Right kidney (tissue), 1 donor: ENCODE data around the gene STX5.
"Not testable (repeated sequence)": the region's sequence is repeated elsewhere in the genome, so short reads cannot be mapped to it uniquely, and the experiment has no call there.

Source experiments
- DNase-seq: peaks from one replicate; pipeline ENCODE4 v3.0.0-alpha.2; 2016

The STX5 gene

DNA sequence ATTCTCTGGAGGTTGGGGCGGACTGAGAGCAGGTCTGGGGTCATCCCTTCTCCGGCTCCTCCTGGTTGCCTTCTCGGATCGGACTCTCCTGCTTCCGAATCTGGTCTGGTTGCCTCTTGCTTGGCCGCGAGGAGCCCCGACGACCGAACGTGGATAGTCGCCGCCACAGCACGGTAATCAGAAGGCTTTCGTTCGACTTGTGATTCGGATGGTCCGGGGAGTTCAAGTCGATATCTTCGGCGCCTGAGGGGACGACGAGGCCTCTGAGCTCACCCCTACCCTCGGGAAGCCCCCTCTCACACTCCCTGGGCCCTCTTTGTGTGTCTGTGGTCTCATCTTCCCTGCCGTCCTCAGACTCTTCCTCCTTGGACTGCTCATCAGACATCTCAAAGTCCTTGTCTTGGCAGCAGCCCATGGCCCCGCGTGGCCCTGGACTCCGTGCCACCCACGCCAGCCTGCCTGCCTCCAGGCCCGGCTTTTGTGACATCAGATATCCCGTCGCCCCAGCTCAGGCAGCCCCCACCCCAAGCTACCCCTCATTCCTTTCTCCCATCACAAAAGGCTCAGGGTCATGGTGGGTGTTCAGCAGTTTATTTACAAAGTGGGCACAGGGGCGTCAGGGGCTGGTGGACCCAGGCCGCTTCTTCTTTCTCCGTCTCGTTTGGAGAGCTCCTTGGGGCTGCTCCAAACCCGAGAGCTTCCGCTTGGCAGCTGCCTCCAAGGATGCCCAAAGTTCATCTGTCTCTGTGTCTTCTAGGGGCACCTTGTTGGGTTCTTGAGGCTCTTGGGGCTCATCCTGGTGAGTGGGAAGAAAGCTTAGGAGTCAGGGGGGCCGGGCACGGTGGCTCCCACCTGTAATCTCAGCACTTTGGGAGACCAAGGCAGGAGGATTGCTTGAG is 734 bp upstream of the STX5 start, which contains the start of gene TEX54:
TSS of gene TEX54 (minus strand) at position 506 of the 899 bp plus-strand sequence.
- peak; percentile 93 for DNase-seq

GRCh38 chr11:62830904-62831519 is 839 bp downstream of the STX5 start:
- no peak for DNase-seq

- not testable (repeated sequence) for DNase-seq
These were observed 3.7 kb downstream of the STX5 start for GRCh38 chr11:62828130-62828529.

DNA sequence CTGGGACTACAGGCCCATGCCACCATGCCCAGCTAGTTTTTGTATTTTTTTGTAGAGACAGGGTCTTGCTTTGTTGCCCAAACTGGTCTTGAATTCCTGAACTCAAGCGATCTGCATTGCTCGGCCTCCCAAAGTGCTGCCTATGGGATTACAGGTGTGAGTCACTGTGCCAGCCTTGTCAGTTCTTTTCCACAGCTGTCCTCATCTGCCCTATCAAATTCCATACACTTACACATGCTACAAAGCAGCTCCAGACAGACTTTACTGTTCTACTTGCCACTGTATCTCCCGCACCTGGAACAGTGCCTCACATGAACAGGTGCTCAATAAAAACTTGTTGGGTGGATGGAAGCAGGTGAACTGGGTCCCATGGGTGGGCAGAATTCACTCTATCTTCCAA is 8.2 kb downstream of the STX5 start:
- no peak for DNase-seq

DNA sequence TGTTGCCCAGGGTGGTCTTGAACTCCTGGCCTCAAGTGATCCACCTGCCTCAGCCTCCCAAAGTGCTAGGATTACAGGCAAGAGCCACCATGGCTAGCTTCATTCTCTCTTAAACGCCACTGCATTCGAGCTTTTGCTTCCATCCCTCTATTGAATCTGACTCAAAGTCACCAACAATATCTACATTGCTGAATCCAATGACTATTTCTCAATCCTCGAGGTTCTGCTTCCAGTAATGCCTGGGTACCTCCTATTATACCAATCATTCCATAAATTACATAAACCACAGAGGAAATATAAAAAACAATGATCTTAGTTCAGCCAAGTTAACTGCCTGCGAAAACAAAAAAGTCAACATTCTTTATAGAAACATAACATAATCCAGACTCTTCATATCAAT is 14.7 kb downstream of the STX5 start:
- no peak for DNase-seq

DNA sequence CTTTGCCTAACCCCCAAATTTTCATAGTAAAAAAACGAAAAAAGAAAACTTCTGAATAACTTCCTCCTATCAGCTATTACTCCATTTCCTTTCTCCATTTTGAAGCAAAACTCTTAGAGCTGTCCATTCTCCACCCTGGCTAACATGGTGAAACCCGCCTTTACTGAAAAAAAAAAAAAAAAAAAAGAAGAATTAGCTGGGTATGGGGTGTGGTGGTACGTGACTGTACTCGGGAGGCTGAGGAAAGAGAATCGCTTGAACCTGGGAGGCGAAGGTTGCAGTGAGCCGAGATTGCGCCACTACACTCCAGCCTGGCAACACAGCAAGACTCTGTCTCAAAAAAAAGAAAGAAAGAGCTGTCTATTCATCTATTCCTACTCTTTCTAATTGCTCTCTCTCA is 15.3 kb downstream of the STX5 start:
- DNase-seq, result no peak

DNA sequence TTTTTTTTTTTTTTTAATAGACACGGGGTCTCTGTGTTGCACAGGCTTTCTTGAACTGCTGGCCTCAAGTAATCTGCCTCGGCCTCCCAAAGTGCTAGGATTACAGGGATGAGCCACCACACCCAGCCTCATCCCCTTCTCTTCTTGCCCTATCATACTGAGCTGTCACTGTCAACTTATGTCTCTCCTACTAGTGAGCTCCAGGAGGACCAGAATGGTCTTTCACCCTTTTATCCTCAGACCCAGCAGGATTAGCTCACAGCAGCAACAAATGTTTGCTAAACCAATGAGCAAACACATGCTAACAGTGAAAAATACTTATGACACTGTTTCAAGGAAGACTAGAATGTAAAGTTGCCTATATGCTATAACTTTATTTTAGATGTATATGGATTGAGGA is 20.2 kb downstream of the STX5 start:
- no peak for DNase-seq

DNA sequence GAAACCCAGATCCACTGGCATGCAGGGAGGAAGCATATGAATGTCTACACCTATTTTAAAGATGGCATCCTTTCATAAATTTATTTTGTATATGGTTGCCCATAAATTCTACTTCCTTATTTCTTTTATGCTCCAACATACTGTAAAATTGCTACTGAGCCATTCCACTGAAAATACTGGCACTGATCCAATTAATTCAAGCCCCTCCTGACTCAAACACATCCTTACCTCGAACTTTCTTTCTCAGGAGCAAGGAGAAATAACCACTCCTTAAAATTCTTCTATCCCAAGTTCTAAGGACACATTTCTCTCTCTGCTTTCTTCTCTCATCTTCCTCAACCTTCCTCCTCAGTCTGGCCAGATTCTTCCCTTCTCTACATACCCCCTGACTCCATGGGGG is 21.1 kb downstream of the STX5 start:
- DNase-seq, result no peak

DNA sequence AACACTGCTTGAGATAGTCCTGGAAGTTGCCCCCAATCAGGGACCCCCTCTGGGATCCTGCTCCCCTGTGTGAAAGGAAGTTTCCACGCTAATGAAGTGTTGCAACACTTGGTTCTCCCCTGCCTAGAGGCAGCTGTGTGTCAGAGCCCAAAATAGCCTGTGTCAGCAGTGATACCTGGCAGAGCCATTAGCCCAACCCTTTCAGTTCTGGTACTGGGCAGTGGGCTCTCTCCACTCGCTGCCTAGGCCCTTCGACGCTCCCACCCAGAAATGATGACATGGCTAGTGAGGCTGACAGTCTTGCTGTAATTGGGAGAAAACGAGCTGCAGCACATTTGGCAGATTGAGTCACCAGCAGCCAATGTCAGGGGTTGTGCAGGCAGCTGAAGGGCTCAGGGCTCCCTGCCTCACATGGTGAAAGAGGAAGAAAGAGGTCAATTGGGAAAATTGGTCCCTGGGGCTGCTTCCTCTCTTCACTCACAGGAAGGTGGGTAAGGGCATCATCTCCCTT is 25.2 kb downstream of the STX5 start:
- DNase-seq, result no peak

GRCh38 chr11:62805961-62806441 is 25.9 kb downstream of the STX5 start:
- peak; percentile 30 for DNase-seq

DNA sequence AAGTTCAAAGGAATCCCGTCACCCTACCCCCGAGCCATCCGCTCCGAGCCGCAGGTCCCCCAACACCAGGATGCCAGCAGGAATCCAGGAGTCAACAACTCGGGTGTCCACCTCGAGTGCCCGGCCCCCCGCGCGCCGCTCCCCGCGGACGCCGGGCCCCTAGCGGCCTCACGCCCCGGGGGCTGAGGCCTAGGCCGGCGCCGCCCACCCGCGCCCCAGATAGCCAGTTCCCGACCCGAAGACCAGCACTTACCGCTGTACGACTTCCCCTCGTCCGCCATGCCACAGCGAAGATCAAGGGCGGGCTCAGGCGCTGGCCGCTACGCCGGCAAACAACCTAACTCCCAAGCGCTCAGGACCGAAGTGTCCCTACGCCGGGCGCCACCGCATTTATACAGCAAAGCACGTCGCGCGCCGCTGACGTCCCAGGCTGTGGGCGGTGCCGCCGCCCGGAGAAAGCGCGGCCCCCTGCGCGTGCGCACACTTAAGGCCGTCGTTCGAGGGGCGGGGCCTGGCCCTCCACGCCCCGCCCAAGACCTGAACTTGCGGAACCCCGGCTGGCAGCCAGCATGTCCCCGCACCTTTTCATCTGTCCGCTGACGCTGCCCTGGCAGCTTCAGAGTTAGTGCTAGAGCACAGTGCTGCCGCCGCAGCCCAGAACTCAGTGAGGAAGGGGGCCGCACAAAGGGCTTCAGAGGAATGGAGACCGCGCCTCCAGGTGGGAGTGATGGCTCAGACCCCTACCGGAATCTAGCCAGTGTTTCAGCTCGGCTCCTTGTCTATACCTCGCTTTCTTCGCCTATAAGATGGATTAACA is 26.6 kb downstream of the STX5 start, which contains the start of gene NXF1:
TSS of gene NXF1 (minus strand) at position 365 of the 817 bp plus-strand sequence. CDS start at position 281, 84 bp downstream.
- peak; percentile 99 for DNase-seq

DNA sequence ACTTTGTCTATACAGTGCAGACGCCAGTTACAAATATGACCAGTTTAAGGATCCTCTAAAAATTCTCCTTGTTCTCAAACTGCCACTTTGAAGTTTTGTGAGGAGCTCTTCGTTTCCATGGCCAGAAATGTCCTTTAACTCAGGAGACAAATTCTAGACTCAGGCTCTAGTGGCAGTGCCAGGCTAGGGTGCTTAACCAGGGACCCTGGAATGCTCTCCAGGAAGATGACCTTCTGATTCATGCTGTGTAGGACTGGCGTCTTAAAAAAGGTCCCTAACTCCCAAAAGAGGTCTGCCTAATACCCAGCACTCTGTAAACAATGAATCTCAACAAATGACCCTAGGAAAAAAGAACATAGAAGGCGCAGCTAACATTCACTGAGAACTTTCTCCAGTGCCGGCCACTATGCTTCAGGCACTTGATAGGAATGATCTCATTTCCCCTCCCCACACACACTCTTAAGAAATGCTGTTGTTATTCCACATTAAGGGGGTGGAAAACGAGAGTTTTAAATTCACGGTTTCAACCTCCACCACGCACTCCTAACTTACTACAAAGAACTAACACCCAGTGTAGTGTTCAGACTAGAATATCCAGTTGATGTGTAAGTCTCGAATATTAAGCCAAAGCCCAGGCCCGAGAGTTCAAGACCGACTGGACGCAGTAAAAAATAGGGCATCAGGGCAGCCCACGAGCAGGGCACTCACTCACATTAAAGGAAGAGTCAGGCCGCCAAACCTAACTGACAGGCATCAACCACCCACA is 27.4 kb downstream of the STX5 start:
- DNase-seq, result no peak

DNA sequence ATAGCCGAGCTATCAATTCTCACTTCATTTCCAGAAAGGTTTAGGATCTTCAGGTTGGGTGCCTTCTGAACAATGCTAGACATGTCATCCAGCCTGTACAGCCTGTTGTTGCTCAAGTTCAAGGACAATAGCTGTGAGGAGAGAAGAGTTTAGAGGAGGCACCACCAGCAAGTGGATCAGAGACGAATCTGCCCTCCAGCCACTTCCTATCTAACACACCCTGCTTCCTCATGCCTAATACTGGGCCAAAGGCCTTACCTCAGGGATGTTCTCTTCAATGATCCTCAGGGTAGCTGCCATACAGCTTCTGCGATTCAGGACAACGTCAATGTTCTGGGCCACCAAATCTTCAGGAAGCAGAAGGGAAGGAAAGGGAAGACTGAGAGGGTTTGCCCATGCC is 30.8 kb downstream of the STX5 start:
- DNase-seq, result no peak

- DNase-seq, result no peak
These were observed 32.4 kb downstream of the STX5 start for GRCh38 chr11:62799486-62799885.

DNA sequence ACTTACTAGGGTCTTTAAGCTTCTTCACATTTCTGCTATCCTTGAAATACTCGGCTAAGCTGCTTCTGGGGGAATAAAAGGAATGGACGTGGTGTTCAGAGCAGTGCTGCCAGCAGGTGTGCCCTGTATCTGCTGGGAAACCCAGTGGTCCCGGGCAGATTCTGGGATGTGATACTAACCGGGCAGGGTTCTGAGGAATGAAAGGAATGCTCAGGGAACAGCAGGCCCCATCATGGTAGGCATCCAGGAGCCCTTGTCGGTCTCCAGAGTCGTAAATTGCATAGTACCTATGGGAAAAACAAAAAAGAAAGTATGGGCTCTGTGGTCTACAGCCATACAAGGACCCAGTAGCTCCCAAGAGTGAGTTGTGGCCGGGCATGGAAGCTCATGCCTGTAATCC is 35.6 kb downstream of the STX5 start:
- DNase-seq, result no peak

DNA sequence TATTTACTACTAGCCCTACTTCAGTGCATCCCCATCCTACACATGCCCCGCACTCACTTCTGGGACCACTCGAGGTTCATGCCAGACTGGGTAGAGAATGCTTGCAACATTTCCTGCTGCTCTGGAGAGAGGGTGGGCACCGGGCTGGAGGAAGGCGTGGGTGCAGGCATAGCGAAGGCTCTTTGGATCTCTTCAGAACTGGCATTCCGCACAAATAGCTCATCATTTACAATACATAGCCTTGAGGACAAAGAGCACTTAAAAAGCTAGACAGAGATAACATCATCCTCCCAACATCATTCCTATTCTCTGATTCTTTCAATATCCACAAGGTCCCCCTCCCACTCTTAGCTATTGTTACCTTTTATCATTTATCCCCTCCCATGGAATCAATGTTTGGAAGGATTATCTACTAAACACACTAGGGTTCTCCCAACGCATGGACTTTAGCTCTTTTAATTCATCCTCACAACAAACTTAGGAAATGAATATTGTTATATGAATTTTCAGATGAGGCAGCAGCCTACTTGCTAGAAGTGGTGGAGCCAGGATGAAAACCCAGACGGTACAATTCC is 37.6 kb downstream of the STX5 start:
- no peak for DNase-seq

DNA sequence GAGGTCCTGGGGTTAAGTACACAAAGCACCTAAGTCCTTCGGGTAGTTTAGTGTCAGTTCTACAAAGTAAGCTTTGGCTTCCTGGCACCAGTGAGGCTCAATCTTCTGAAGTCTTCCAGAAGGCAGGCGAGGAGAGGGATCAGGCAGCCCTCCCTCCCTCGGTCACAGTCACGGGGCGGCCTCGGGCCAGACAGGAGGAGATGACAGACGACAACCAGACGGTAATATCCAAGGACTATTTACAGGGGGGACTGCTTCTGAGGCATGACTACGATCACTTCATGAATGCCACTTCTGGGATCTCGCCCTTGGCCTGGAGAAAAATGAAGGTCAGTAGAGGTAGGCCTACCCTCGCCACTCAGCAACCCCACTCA is 39.7 kb downstream of the STX5 start:
- no peak for DNase-seq

DNA sequence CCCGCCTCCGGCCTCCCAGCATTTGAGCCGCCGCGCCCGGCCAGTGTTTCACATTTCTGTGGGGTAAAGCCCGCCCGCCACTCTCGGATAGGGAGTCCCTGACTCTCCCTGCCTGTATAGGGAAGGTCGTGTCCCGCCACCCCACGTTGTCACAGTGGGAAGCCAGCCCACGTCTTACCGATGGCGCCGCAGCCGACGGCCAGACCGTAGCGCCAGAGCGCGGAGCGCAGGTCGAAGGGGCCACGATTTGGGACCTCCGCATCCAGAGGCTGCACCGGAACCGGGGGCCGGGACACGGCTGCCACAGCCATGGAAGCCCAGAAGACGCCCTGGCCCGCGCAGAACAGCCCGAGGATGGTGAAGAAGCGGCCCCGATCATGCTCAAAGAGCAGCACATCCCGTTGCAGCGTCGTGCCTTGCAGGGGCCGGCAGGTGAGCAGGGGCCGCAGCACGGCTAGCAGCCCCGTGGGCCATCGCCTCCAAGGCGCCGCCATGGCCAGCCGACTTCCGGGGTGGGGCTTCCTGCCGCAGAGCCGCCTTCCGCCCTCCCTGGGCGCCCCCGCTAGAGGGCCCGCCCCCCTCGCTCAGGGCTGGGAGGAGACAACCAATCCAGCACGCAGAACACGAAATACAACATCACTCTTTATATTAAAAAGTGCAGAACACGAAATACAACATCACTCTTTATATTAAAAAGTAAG is 40.2 kb downstream of the STX5 start, which contains the start of gene TMEM223:
TSS of gene TMEM223 (minus strand) at position 506 of the 701 bp plus-strand sequence. CDS start at position 494, 12 bp downstream.
- DNase-seq, result peak; percentile 84

- DNase-seq, result no peak
These were observed 42.3 kb downstream of the STX5 start for GRCh38 chr11:62789576-62789975.

GRCh38 chr11:62788991-62789390 is 42.9 kb downstream of the STX5 start:
- DNase-seq, result no peak
